IMR-90 (cell line): ENCODE results near the gene CKLF. TPM values are rescaled to one million over a fixed set of nuclear protein-coding genes. Genes with fewer than 3 reads are reported as not detected.

Experiments
- ATAC-seq: fragments of 200-7000 bp; cut with Tn5 transposase; 2 replicates; pipeline ENCODE4 v1.9.1; 2020; ENCODE audit warnings: low read depth, mild to moderate bottlenecking, moderate library complexity
- BruUV-seq: library from RNA; stranded (reverse); fragments of 400-500 nt; replicated peaks from 2 replicates; lab custom pipeline; 2021; lab: Mats Ljungman, UMichigan
- CTCF ChIA-PET: fragments of 300-600 bp; formaldehyde crosslinking; extraction: SDS; loops from one replicate; lab custom pipeline; 2021; ENCODE audit warnings: antibody characterized with exemption; lab: Yijun Ruan, JAX
- POLR2A ChIA-PET: fragments of 300-600 bp; sonication (Branson Sonifier 250); formaldehyde crosslinking; loops from one replicate; lab custom pipeline; 2022; ENCODE audit warnings: antibody characterized with exemption; ENCODE audit not compliant: unreplicated experiment; lab: Charles Lee
- DNase-seq: peaks from one replicate; pipeline ENCODE4 v3.0.0; 2013
- H2AFZ ChIP-seq: replicated peaks from 2 replicates; pipeline ENCODE3; 2013; ENCODE audit warnings: low read length, mild to moderate bottlenecking; ENCODE audit not compliant: poor library complexity
- H2AK5ac ChIP-seq: 2 replicates; pipeline ENCODE4 v1.6.1; 2013; ENCODE audit warnings: low read depth, low read length, inconsistent platforms
- H2AK9ac ChIP-seq: replicated peaks from 2 replicates; pipeline ENCODE3; 2013; ENCODE audit warnings: mild to moderate bottlenecking, low read depth, low read length, moderate library complexity; ENCODE audit not compliant: poor library complexity
- H2BK120ac ChIP-seq: 2 replicates; pipeline ENCODE4 v1.6.1; 2013; ENCODE audit warnings: low read depth, low read length, inconsistent platforms
- H2BK15ac ChIP-seq: 3 replicates; pipeline ENCODE4 v1.6.1; 2013; ENCODE audit warnings: low read depth, low read length, inconsistent platforms
- H2BK20ac ChIP-seq: 2 replicates; pipeline ENCODE4 v1.6.1; 2013; ENCODE audit warnings: low read depth, mild to moderate bottlenecking, inconsistent platforms, low read length, moderate library complexity
- H2BK5ac ChIP-seq: 2 replicates; pipeline ENCODE4 v1.6.1; 2013; ENCODE audit warnings: mild to moderate bottlenecking, low read depth, low read length, inconsistent platforms; ENCODE audit not compliant: poor library complexity, severe bottlenecking
- H3K14ac ChIP-seq: replicated peaks from 2 replicates; pipeline ENCODE4 v1.6.1; 2013; ENCODE audit warnings: low read depth, low read length, inconsistent platforms
- H3K18ac ChIP-seq: 2 replicates; pipeline ENCODE4 v1.6.1; 2013; ENCODE audit warnings: low read depth, low read length, control low read depth
- H3K23ac ChIP-seq: 2 replicates; pipeline ENCODE4 v1.6.1; 2013; ENCODE audit warnings: low read depth, low read length, inconsistent platforms
- H3K27ac ChIP-seq: 2 replicates; pipeline ENCODE4 v1.5.1; 2013; ENCODE audit warnings: mild to moderate bottlenecking, control low read depth, low read length; ENCODE audit not compliant: insufficient read depth
- H3K27me3 ChIP-seq: 2 replicates; pipeline ENCODE4 v1.6.1; 2013; ENCODE audit warnings: low read length; ENCODE audit not compliant: control insufficient read depth, insufficient read depth
- H3K36me3 ChIP-seq: 2 replicates; pipeline ENCODE4 v1.6.1; 2013; ENCODE audit warnings: low read length, mixed read lengths; ENCODE audit not compliant: control insufficient read depth, insufficient read depth
- H3K4ac ChIP-seq: 2 replicates; pipeline ENCODE4 v1.6.1; 2013; ENCODE audit warnings: low read depth, low read length, inconsistent platforms
- H3K4me1 ChIP-seq: 2 replicates; pipeline ENCODE4 v1.6.1; 2013; ENCODE audit warnings: low read length, mixed read lengths; ENCODE audit not compliant: control insufficient read depth, insufficient read depth
- H3K4me2 ChIP-seq: 2 replicates; pipeline ENCODE4 v1.6.1; 2013; ENCODE audit warnings: low read depth, mild to moderate bottlenecking, control low read depth, low read length, moderate library complexity
- H3K4me3 ChIP-seq: 2 replicates; pipeline ENCODE4 v1.5.1; 2013; ENCODE audit warnings: low read depth, mild to moderate bottlenecking, control low read depth, low read length, moderate library complexity; ENCODE audit not compliant: insufficient read depth
- H3K56ac ChIP-seq: 2 replicates; pipeline ENCODE4 v1.6.1; 2013; ENCODE audit warnings: low read length, inconsistent platforms; ENCODE audit not compliant: insufficient read depth; ENCODE audit errors: extremely low read depth
- H3K79me1 ChIP-seq, 2 experiments: 2 replicates each; pipeline ENCODE4 v1.6.1; 2013; ENCODE audit warnings: low read length in 2 of 2, inconsistent platforms in 1 of 2, low read depth in 1 of 2
- H3K9ac ChIP-seq: 2 replicates; pipeline ENCODE4 v1.6.1; 2013; ENCODE audit warnings: low read depth, low read length, control low read depth
- H3K9me1 ChIP-seq: 2 replicates; pipeline ENCODE4 v1.6.1; 2013; ENCODE audit warnings: low read length, inconsistent platforms; ENCODE audit not compliant: insufficient read depth
- H3K9me3 ChIP-seq: 2 replicates; pipeline ENCODE4 v1.6.1; 2013; ENCODE audit warnings: low read length; ENCODE audit not compliant: control insufficient read depth, insufficient read depth
- H4K20me1 ChIP-seq: 2 replicates; pipeline ENCODE4 v1.6.1; 2013; ENCODE audit warnings: low read length, inconsistent platforms; ENCODE audit not compliant: insufficient read depth
- H4K5ac ChIP-seq: 2 replicates; pipeline ENCODE4 v1.6.1; 2013; ENCODE audit warnings: mild to moderate bottlenecking, low read depth, low read length, control low read depth
- H4K8ac ChIP-seq, 2 experiments: 2 replicates each; pipeline ENCODE4 v1.6.1; 2013; ENCODE audit warnings: low read depth in 2 of 2, low read length in 2 of 2, control low read depth in 1 of 2, inconsistent platforms in 1 of 2
- H4K91ac ChIP-seq: 2 replicates; pipeline ENCODE4 v1.6.1; 2013; ENCODE audit warnings: low read depth, low read length, inconsistent platforms; ENCODE audit not compliant: insufficient read depth
- CEBPB ChIP-seq: IDR thresholded peaks from 2 replicates; pipeline ENCODE4 v1.6.1; 2012; ENCODE audit warnings: low read depth, low read length, improper control_type of control experiment
- CHD1 ChIP-seq: IDR thresholded peaks from 2 replicates; pipeline ENCODE4 v1.6.1; 2012; ENCODE audit warnings: low read depth, low read length, improper control_type of control experiment
- MAFK ChIP-seq: IDR thresholded peaks from 2 replicates; pipeline ENCODE4 v1.6.1; 2012; ENCODE audit warnings: low read depth, low read length, improper control_type of control experiment
- MXI1 ChIP-seq: IDR thresholded peaks from 2 replicates; pipeline ENCODE4 v1.6.1; 2012; ENCODE audit warnings: low read depth, mild to moderate bottlenecking, low read length, moderate library complexity, borderline replicate concordance
- NFE2L2 ChIP-seq: fragments of 150-350 bp; IDR thresholded peaks from 2 replicates; pipeline ENCODE4 v1.6.1; 2016; ENCODE audit warnings: low read depth, mild to moderate bottlenecking, low read length
- POLR2A ChIP-seq: IDR thresholded peaks from 2 replicates; pipeline ENCODE4 v1.6.1; 2012; ENCODE audit warnings: mild to moderate bottlenecking, low read depth, low read length
- RAD21 ChIP-seq: IDR thresholded peaks from 2 replicates; pipeline ENCODE4 v1.6.1; 2012; ENCODE audit warnings: low read length, improper control_type of control experiment
- RCOR1 ChIP-seq: IDR thresholded peaks from 2 replicates; pipeline ENCODE4 v1.6.1; 2012; ENCODE audit warnings: mild to moderate bottlenecking, low read length, improper control_type of control experiment; ENCODE audit not compliant: insufficient replicate concordance
- RFX5 ChIP-seq: IDR thresholded peaks from 2 replicates; pipeline ENCODE4 v1.8.0; 2012; ENCODE audit warnings: low read depth, mild to moderate bottlenecking, low read length, moderate library complexity
- WGBS, 2 experiments: methylation state at CpG; one replicate each; pipeline versions ENCODE4 v1.1.5 to v1.1.7; 2013; ENCODE audit warnings: missing lambda C conversion rate in 2 of 2; ENCODE audit not compliant: insufficient read length in 1 of 2; ENCODE audit errors: extremely low coverage in 2 of 2; 5-methylcytosine and 5-hydroxymethylcytosine counted together
- dilution Hi-C: fragments of 300-500 bp; cut with HindIII; formaldehyde crosslinking; loops from one replicate; pipeline ENCODE4 v1.14.3; 2018; ENCODE audit warnings: low sequenced_read_pairs; ENCODE audit not compliant: unreplicated experiment
- in situ Hi-C: fragments of 300-500 bp; cut with MboI; formaldehyde crosslinking; loops from 3 replicates; pipeline ENCODE4 v1.14.3; 2019; ENCODE audit warnings: low sequenced_read_pairs, inconsistent platforms, mixed read lengths
- intact Hi-C: fragments of 100-400 bp; cut with micrococcal nuclease; formaldehyde crosslinking; loops from 2 replicates; pipeline ENCODE4 v1.10.0; 2022
- polyA plus RNA-seq, 3 experiments: library from polyadenylated mRNA; depleted of rRNA; stranded (reverse); fragments of >200 nt; gene quantifications; 2 replicates each; pipeline ENCODE4 v1.2.3, GENCODE V29; 2012; ENCODE audit warnings: low replicate concordance in 1 of 3
- total RNA-seq: library from RNA; depleted of rRNA; stranded (reverse); fragments of >200 nt; gene quantifications from 2 replicates; pipeline ENCODE4 v1.2.3, GENCODE V29; 2012
- TF ChIP-seq, protein P1 (sequence below): fragments of 150-350 bp; IDR thresholded peaks from 2 replicates; pipeline ENCODE4 v1.6.1; 2017; ENCODE audit warnings: mild to moderate bottlenecking, antibody characterized with exemption, low read length, low read depth
- TF ChIP-seq, protein P2 (sequence below): fragments of 150-350 bp; IDR thresholded peaks from 2 replicates; pipeline ENCODE4 v1.6.1; 2016; ENCODE audit warnings: low read depth, mild to moderate bottlenecking, low read length, moderate library complexity, borderline replicate concordance
- TF ChIP-seq, protein P3 (sequence below): conservative IDR thresholded peaks from 2 replicates; pipeline ENCODE4 v1.5.1; 2012; ENCODE audit warnings: mild to moderate bottlenecking, low read depth, low read length, improper control_type of control experiment

CKLF gene
- total and polyA plus RNA-seq, 2 of the 4 experiments (the other 2 are of a cell fraction), result 60.8 to 92.2 TPM

- no TSS peak for BruUV-seq
- peaks cover 23% of the 10 kb centered on the region for H3K4me1 ChIP-seq
- H3K36me3 ChIP-seq, result peaks cover 10% of the 10 kb centered on the region; the same call in 1 of the 2 replicates
- H3K27ac ChIP-seq, result peak overlapping the region; percentile 28; the same call in 1 of the 2 replicates
- intact Hi-C loops (no loop called here), in situ Hi-C loops (no loop called here), dilution Hi-C loops (no loop called here)
- H3K23ac ChIP-seq, result peak overlapping the region; percentile 21; the same call in 1 of the 2 replicates
- peak overlapping the region; percentile 85 for H2BK120ac ChIP-seq
- H2AK9ac ChIP-seq, result peak overlapping the region; percentile 10
- peak overlapping the region; percentile 73; the same call in 1 of the 2 replicates for H2BK20ac ChIP-seq
- ChIA-PET CTCF (interaction anchor here (1.3 kb wide), 1 partner anchor 130 kb away, joined by 4 read pairs; no protein-coding TSS in a partner anchor), POLR2A (interaction anchor here (1.3 kb wide), 1 partner anchor 31 kb away, joined by 3 read pairs; the partner anchor contains the start of gene CKLF)
- H3K9me1 ChIP-seq, result peaks cover 31% of the 10 kb centered on the region
- peak overlapping the region; percentile 79 for H3K14ac ChIP-seq
- peak overlapping the region; percentile 73 for H4K91ac ChIP-seq
- H4K8ac ChIP-seq, result peak overlapping the region; percentile 3 to 59; a peak in 2 of 4 replicates
- H3K9me3 ChIP-seq, result no peaks in the 10 kb centered on the region
- peak overlapping the region; percentile 87; the same call in 2 of the 3 replicates for H2BK15ac ChIP-seq
- peak overlapping the region; percentile 20 for H3K18ac ChIP-seq
- H3K4me2 ChIP-seq, result no peak overlapping the region; the same call in 1 of the 2 replicates
- DNase-seq, result no peak
- no peak overlapping the region for H3K56ac ChIP-seq
- H3K79me1 ChIP-seq, result peaks cover 3 to 33% of the 10 kb centered on the region in 2 experiments; a peak in 3 of 4 replicates
- H3K4ac ChIP-seq, result peak overlapping the region; percentile 81
- ATAC-seq, result no peak
- no peak overlapping the region for H2AFZ ChIP-seq
- H3K27me3 ChIP-seq, result no peaks in the 10 kb centered on the region
- H2AK5ac ChIP-seq, result peak overlapping the region; percentile 85
- WGBS, 2 experiments, result 100% methylated on average over 1 of the region's 5 CpGs; no CpG with 5 or more reads in 1 of the 2 experiments
- H4K5ac ChIP-seq, result peak overlapping the region; percentile 33; the same call in 1 of the 2 replicates
- no peaks in the 10 kb centered on the region; the same call in 1 of the 2 replicates for H4K20me1 ChIP-seq
- TF ChIP-seq, protein P1, sequence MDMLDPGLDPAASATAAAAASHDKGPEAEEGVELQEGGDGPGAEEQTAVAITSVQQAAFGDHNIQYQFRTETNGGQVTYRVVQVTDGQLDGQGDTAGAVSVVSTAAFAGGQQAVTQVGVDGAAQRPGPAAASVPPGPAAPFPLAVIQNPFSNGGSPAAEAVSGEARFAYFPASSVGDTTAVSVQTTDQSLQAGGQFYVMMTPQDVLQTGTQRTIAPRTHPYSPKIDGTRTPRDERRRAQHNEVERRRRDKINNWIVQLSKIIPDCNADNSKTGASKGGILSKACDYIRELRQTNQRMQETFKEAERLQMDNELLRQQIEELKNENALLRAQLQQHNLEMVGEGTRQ, result no peak
- no peak for TF ChIP-seq CEBPB
- TF ChIP-seq MXI1, result no peak
- TF ChIP-seq POLR2A, result no peak
- TF ChIP-seq MAFK, result no peak
- no peak for TF ChIP-seq RFX5
- TF ChIP-seq RCOR1, result no peak
- TF ChIP-seq, protein P2, sequence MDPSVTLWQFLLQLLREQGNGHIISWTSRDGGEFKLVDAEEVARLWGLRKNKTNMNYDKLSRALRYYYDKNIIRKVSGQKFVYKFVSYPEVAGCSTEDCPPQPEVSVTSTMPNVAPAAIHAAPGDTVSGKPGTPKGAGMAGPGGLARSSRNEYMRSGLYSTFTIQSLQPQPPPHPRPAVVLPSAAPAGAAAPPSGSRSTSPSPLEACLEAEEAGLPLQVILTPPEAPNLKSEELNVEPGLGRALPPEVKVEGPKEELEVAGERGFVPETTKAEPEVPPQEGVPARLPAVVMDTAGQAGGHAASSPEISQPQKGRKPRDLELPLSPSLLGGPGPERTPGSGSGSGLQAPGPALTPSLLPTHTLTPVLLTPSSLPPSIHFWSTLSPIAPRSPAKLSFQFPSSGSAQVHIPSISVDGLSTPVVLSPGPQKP, result no peak
- TF ChIP-seq, protein P3, sequence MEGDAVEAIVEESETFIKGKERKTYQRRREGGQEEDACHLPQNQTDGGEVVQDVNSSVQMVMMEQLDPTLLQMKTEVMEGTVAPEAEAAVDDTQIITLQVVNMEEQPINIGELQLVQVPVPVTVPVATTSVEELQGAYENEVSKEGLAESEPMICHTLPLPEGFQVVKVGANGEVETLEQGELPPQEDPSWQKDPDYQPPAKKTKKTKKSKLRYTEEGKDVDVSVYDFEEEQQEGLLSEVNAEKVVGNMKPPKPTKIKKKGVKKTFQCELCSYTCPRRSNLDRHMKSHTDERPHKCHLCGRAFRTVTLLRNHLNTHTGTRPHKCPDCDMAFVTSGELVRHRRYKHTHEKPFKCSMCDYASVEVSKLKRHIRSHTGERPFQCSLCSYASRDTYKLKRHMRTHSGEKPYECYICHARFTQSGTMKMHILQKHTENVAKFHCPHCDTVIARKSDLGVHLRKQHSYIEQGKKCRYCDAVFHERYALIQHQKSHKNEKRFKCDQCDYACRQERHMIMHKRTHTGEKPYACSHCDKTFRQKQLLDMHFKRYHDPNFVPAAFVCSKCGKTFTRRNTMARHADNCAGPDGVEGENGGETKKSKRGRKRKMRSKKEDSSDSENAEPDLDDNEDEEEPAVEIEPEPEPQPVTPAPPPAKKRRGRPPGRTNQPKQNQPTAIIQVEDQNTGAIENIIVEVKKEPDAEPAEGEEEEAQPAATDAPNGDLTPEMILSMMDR, result no peak
- TF ChIP-seq CHD1, result no peak
- TF ChIP-seq RAD21, result no peak
- TF ChIP-seq NFE2L2, result no peak
- no peak overlapping the region for H3K4me3 ChIP-seq
- H2BK5ac ChIP-seq, result peak overlapping the region; percentile 11
- H3K9ac ChIP-seq, result no peak overlapping the region
Observed at GRCh38 chr16:66521252-66521713, 31.1 kb upstream of the CKLF start.
